ENCODE data around the gene MTHFD2L.

DNA sequence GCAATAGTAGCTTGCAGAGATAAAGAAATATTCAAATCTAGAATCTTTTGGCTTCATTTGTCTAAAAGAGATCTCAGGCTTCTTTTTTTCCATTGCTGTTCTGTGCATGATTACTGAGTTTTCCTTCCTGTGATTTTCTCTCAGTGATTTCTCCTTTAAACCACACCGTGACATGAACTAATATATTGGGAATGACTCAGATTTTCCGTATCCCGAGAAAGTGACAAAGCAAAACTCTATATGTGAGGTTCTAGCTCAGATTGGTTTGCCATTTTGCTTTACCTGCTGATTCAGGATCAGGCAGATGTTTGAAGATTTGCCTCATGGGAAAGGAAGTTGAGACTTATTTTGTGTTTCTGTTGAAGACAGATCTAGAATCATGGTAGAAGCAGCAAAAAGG is 59.4 kb downstream of the MTHFD2L start:
- no peak for TF ChIP-seq EZH2 (IDR thresholded peaks at IDR 0.05)
- no peak for TF ChIP-seq POLR2AphosphoS5 (IDR thresholded peaks at IDR 0.05; ENCODE audit: borderline replicate concordance, low read depth, low read length)
- no peak for TF ChIP-seq FOXP2 (optimal IDR thresholded peaks at IDR 0.05; ENCODE audit: control extremely low read depth, extremely low read length, insufficient read depth)
